Retinal pigment epithelial cell (primary cell): ENCODE data around the gene C12orf50.
"Not testable (repeated sequence)": the region's sequence is repeated elsewhere in the genome, so short reads cannot be mapped to it uniquely, and the experiment has no call there.

Experiments used
- DNase-seq: peaks from one replicate; pipeline ENCODE4 v3.0.0-alpha.2; 2010; ENCODE audit warnings: low read depth
- H3K4me3 ChIP-seq: 2 replicates; pipeline ENCODE4 v1.5.1; 2011; ENCODE audit warnings: mild to moderate bottlenecking, low read length, control low read depth, moderate library complexity
- TF ChIP-seq, protein P1 (sequence below): conservative IDR thresholded peaks from 2 replicates; pipeline ENCODE4 v1.5.1; 2011; ENCODE audit warnings: low read depth, low read length, control low read depth, inconsistent platforms

The C12orf50 gene

DNA sequence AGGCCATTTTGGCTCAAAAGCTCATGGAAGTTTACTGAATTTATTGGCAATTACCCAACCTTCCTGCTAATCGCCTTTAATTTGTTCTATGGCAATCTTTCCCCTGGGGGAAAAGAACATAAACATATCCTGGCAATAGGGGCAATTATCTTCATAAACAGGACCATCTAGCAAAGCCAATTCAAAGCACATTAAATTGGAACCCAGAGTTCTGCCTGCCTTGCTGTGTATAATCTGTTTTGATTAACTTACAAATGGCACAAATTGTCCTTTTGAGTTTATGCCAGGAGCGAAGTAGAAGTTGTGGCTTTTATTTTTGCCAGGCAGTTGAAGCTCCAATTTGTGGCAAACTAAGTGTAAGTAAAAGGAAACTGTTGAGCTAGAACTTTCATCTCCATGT, 68.6 kb downstream of the C12orf50 start:
- DNase-seq = peak; percentile 9
- TF ChIP-seq, protein P1, sequence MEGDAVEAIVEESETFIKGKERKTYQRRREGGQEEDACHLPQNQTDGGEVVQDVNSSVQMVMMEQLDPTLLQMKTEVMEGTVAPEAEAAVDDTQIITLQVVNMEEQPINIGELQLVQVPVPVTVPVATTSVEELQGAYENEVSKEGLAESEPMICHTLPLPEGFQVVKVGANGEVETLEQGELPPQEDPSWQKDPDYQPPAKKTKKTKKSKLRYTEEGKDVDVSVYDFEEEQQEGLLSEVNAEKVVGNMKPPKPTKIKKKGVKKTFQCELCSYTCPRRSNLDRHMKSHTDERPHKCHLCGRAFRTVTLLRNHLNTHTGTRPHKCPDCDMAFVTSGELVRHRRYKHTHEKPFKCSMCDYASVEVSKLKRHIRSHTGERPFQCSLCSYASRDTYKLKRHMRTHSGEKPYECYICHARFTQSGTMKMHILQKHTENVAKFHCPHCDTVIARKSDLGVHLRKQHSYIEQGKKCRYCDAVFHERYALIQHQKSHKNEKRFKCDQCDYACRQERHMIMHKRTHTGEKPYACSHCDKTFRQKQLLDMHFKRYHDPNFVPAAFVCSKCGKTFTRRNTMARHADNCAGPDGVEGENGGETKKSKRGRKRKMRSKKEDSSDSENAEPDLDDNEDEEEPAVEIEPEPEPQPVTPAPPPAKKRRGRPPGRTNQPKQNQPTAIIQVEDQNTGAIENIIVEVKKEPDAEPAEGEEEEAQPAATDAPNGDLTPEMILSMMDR = no peak
- H3K4me3 ChIP-seq = no peak overlapping the region

DNA sequence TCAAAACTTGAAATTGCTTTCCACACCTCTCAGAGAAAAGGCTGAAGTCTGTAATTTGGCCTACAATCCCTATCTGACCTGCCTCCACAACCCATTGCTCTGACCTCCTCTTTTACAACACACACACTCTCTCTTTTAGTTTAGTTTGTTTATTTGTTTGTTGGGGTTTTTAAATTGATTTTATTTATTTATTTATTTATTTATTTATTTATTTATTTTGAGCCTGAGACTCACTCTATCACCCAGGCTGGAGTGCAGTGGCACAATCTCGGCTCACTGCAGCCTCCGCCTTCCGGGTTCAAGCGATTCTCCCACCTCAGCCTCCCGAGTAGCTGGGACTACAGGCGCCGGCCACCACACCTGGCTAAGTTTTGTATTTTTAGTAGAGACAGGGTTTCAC, 75.2 kb downstream of the C12orf50 start:
- not testable (repeated sequence) for DNase-seq

DNA sequence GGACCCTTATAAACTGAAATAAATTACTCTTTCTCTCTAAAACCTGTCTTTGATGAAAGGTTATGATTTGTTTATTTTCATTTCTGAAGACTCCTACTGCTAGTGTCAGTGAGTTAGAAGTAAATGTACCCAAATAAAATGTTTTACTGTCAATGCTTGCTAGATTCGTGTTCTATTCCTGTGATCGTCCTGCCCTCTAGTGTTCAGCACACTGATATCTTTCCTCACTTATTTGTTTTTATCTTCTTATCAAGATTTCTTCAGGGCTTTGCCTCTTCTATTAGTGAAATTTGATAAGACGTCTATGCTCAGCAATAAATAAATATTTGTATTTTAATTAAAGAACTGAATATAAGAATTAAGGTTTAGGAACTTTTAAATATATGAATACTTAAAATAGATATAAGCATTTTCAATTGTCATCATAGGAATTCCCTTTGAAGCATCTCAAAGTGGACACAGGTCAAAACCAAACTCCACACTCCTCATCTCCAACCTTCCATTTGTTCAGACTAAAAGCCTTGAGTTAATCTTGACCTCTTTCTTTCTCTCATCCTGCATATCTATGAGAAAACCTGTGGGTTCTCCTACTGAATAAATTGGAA, 75.8 kb downstream of the C12orf50 start:
- H3K4me3 ChIP-seq = no peak overlapping the region
- TF ChIP-seq, protein P1 = peak; percentile 66
- DNase-seq = no peak

More for the DNA sequence above, 75.2 kb downstream of the C12orf50 start:
- not testable (repeated sequence) for H3K4me3 ChIP-seq

DNA sequence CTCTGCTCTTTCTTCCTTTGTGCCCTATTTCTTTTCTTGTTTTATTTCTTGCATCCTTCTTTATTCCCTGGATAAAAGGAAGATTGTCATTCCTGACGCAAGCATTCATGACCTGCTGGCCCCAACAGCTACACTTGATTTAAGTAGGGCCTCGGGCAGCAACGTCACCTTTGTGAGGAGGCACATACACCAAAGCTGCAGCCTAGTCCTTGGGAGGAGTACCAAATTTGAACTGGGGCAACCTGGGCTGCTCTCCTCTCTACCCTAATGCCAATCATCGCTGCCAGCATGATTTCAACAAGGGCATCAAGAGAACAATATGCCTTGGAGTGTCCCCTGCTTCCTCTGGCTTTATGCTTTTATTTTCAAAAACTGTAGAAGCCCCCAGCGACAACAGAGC, 76.4 kb downstream of the C12orf50 start:
- TF ChIP-seq, protein P1 = no peak
- no peak for DNase-seq

DNA sequence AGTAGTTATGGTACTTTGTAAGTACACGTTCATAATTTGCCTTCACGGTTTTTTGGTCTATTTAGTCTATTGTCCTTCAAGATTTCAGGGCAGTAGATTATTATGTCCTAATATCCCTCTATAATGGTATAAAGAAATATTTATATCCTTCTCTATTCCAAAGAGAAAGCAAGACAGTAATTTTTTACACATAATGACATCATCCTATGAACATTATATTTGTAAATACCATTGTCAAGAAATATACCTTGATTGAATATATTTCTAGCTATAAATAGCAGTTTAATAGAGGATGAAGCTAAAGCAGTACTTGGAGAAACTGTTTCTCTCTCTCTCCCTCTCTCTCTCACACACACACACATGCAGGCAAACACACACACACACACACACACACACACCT, 77.0 kb downstream of the C12orf50 start:
- H3K4me3 ChIP-seq = no peak overlapping the region
- TF ChIP-seq, protein P1 = no peak
- no peak for DNase-seq

More for the DNA sequence above, 76.4 kb downstream of the C12orf50 start:
- no peak overlapping the region for H3K4me3 ChIP-seq

DNA sequence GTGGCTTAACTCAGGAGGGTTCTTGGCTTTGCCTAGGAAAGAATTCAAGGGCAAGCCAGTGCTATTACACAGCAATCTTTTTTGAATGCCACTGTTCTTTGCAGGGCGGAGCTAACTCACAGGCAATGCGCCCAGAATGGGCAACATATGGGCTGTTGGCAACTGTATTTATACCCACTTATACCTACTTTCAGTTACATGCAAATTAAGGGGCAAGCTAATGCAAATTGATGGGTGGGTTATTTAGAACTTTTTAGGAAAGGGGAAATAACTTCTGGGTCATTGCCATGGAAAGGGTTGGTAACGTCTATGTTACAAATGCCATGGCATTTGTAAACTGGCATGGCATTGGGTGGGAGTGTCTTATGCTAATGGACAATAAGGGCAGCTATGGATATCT, 85.4 kb downstream of the C12orf50 start:
- TF ChIP-seq, protein P1 = no peak
- H3K4me3 ChIP-seq = no peak overlapping the region
- DNase-seq = no peak

DNA sequence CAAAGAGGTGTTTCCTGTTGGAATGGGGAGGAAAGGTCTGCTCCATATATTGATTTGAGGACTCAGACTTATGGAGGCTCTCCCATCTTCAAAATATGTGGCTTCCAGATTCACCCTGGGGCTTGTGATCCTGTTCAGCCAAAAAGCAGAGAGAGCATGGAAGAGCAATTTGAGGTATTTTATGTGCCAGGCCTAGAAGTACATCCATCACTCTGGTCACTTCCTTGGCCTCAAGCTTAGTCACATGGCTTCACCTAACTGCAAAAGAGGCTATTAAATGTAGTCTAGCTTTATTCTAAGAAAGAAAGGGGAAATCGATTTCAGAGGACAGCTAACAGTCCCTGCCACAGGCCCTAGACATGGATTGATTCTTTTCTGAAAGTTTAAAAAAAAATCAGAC, 86.2 kb downstream of the C12orf50 start:
- DNase-seq = no peak
- TF ChIP-seq, protein P1 = no peak
- no peak overlapping the region for H3K4me3 ChIP-seq

DNA sequence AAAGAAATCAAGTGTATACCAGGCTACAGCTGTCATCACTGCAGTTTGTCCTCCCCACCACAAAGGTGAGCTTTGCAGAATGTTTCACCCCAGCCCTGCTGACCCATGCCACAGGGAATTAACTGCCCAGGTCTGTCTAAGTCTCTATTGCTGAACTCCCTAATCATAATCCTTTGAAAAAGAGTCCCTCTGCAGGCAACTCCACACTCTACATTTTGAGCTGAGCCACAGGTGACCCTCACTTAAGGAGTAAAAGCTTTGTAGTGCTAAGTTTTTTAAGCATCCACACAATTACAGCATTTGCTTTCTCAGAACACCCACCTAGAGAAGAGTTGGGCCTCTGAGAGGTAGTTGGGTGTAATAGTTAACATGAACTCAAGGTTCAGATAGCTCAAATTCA, 90.0 kb downstream of the C12orf50 start:
- H3K4me3 ChIP-seq = no peak overlapping the region
- no peak for DNase-seq
- TF ChIP-seq, protein P1 = no peak
